Measurements from ENCODE around the gene SSBP4.

DNA sequence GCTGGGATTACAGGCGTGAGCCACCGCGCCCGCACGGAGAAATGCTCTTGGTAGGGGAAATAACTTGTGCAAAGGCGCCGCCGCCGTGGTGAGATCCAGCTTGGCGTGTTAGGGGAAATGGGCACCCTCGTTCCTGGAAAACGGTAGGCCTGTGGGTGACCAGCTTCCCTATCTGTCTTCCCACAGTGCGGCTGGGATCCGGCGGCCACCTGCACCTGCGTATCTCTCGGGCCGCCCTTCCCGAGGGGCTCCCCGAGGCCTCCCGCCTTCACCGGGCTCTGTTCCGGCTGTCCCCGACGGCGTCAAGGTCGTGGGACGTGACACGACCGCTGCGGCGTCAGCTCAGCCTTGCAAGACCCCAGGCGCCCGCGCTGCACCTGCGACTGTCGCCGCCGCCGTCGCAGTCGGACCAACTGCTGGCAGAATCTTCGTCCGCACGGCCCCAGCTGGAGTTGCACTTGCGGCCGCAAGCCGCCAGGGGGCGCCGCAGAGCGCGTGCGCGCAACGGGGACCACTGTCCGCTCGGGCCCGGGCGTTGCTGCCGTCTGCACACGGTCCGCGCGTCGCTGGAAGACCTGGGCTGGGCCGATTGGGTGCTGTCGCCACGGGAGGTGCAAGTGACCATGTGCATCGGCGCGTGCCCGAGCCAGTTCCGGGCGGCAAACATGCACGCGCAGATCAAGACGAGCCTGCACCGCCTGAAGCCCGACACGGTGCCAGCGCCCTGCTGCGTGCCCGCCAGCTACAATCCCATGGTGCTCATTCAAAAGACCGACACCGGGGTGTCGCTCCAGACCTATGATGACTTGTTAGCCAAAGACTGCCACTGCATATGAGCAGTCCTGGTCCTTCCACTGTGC lies 30.9 kb upstream of the SSBP4 start:
- no peak for TF ChIP-seq GATA3 (IDR thresholded peaks at IDR 0.05; ENCODE audit: low read depth, low read length)
- no peak for TF ChIP-seq GATA2 (IDR thresholded peaks at IDR 0.05; ENCODE audit: low read depth, low read length)

Data from SH-SY5Y (cell line).